Measurements from ENCODE around the gene LTF.
"Not testable (repeated sequence)": the region's sequence is repeated elsewhere in the genome, so short reads cannot be mapped to it uniquely, and the experiment has no call there.

The LTF gene

GRCh38 chr3:46433841-46434240 is 30.9 kb downstream of the LTF start:
- no peak for DNase-seq (ENCODE audit: low spot score)
- TF ChIP-seq CTCF (IDR thresholded peaks at IDR 0.05; ENCODE audit: borderline replicate concordance, control extremely low read depth, extremely low read depth, insufficient read depth, missing control alignments) = no peak
- in situ Hi-C loops (cut with MboI; ENCODE audit: low sequenced_read_pairs, unreplicated experiment) = no loop called here

GRCh38 chr3:46433118-46433517 is 31.6 kb downstream of the LTF start:
- DNase-seq (ENCODE audit: low spot score); in situ Hi-C loops (cut with MboI; ENCODE audit: low sequenced_read_pairs, unreplicated experiment): not testable (repeated sequence)

GRCh38 chr3:46431905-46432304 is 32.8 kb downstream of the LTF start:
- DNase-seq (ENCODE audit: low spot score); in situ Hi-C loops (cut with MboI; ENCODE audit: low sequenced_read_pairs, unreplicated experiment): not testable (repeated sequence)

- DNase-seq (ENCODE audit: low spot score); in situ Hi-C loops (cut with MboI; ENCODE audit: low sequenced_read_pairs, unreplicated experiment): not testable (repeated sequence)
Observed at GRCh38 chr3:46430879-46431278, 33.8 kb downstream of the LTF start.

- DNase-seq (ENCODE audit: low spot score) = no peak
- in situ Hi-C loops (cut with MboI; ENCODE audit: low sequenced_read_pairs, unreplicated experiment) = no loop called here
- TF ChIP-seq CTCF (IDR thresholded peaks at IDR 0.05; ENCODE audit: borderline replicate concordance, control extremely low read depth, extremely low read depth, insufficient read depth, missing control alignments) = no peak
Observed at GRCh38 chr3:46429671-46430070, 35.0 kb downstream of the LTF start.

- DNase-seq (ENCODE audit: low spot score) = no peak
- no peak for TF ChIP-seq CTCF (IDR thresholded peaks at IDR 0.05; ENCODE audit: borderline replicate concordance, control extremely low read depth, extremely low read depth, insufficient read depth, missing control alignments)
- in situ Hi-C loops (cut with MboI; ENCODE audit: low sequenced_read_pairs, unreplicated experiment) = no loop called here
Observed at GRCh38 chr3:46429250-46429649, 35.5 kb downstream of the LTF start.

GRCh38 chr3:46427916-46428833 is 36.5 kb downstream of the LTF start:
- TF ChIP-seq CTCF (IDR thresholded peaks at IDR 0.05; ENCODE audit: borderline replicate concordance, control extremely low read depth, extremely low read depth, insufficient read depth, missing control alignments) = no peak
- in situ Hi-C loops (cut with MboI; ENCODE audit: low sequenced_read_pairs, unreplicated experiment) = no loop called here
- DNase-seq (ENCODE audit: low spot score) = no peak

DNA sequence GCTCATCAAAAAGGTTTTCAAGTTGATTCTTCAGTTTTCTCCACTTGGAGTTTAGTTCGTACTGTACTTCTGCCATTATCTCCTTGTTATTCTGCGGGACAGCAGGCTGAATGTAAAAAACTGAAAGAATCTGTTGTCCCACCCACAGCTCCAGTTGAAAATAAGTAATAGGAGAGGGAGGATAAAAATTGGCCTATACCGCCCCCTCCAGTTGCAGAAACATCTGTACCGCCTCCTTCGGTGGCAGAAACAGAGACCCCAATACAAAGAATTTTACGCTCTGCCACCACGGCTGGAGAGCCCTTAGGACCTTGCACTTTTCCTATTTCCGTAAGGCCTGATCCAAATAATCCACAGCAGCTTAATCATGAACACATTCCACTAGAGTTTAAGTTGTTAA is 37.3 kb downstream of the LTF start:
- in situ Hi-C loops (cut with MboI; ENCODE audit: low sequenced_read_pairs, unreplicated experiment) = not testable (repeated sequence)

DNA sequence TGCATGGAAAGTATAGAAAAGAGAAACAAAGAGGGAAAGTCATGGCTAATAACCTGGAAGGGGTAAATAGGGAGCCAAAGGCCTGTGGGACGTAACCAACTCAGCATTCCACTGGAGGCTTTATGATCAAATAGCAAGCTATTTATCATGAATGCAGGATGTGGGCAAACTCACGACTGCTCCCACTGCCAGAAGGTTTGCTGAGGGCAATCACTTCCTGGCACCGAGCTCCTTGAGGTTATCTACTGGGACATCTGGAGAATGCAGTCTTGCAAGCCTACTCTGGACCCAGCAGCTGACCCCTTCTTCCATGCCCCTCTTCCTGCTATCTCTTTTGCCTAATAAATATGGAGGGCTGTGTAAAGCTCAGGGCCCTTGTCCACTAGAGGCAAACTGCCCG is 38.2 kb downstream of the LTF start:
- in situ Hi-C loops (cut with MboI; ENCODE audit: low sequenced_read_pairs, unreplicated experiment); DNase-seq (ENCODE audit: low spot score): not testable (repeated sequence)

More for the DNA sequence above, 37.3 kb downstream of the LTF start:
- DNase-seq (ENCODE audit: low spot score) = not testable (repeated sequence)

All from GM13976 (cell line).